H1 (cell line): ENCODE measurements around the gene BABAM1. TPM values are rescaled to one million over a fixed set of nuclear protein-coding genes. Genes with fewer than 3 reads are reported as not detected.

Experiments used
- CHD7 ChIP-seq: fragments of 300-600 bp; sonication (generic); IDR thresholded peaks from 2 replicates; pipeline ENCODE4 v1.7.1; 2012; ENCODE audit warnings: low read length, moderate library complexity, mild to moderate bottlenecking, inconsistent platforms; ENCODE audit not compliant: insufficient replicate concordance
- KDM1A ChIP-seq: fragments of 200-600, 300-600 bp; sonication (generic); IDR thresholded peaks from 2 replicates; pipeline ENCODE4 v1.7.1; 2016; ENCODE audit warnings: mild to moderate bottlenecking, low read length, borderline replicate concordance
- SIN3A ChIP-seq, 2 experiments: IDR thresholded peaks in 1 of 2; conservative IDR thresholded peaks in 1 of 2; 2 replicates each; pipeline ENCODE4 v1.6.1; 2011 to 2012; ENCODE audit warnings: low read length in 2 of 2, improper control_type of control experiment in 1 of 2, low read depth in 1 of 2, mild to moderate bottlenecking in 1 of 2
- polyA plus RNA-seq, 7 experiments: library from polyadenylated mRNA; depleted of rRNA in 3 of 7; stranded (reverse) in 5 of 7; unstranded in 2 of 7; fragments of >200 nt in 5 of 7; fragments of 200-250 nt in 2 of 7; gene quantifications; 1 replicate in 5 of 7; 2 replicates in 1 of 7; 4 replicates in 1 of 7; pipeline versions ENCODE4 v1.2.1 to v1.2.3, GENCODE V29; 2011 to 2013; ENCODE audit warnings: missing spikeins in 2 of 7, mixed read lengths in 2 of 7
- total RNA-seq: library from RNA; stranded (reverse); fragmentation: NEBNext Ultra II Directional; extraction: Animal tissue kit (Norgen Biotek cat#: 25700); gene quantifications from 2 replicates; pipeline ENCODE4 v1.2.1, GENCODE V29; 2021

Gene BABAM1
- total and polyA plus RNA-seq, 2 of the 8 experiments (the other 6 are each of a cell fraction or from before 2014, with no cell fraction given) = 127 to 133 TPM

- no peak for TF ChIP-seq CHD7
- TF ChIP-seq KDM1A = 0 out of 2 replicates have a peak, but pooled peaks have one; percentile 50
- TF ChIP-seq SIN3A (conservative IDR thresholded peaks at IDR 0.05 in 1 of 2, IDR thresholded peaks at IDR 0.05 in 1 of 2; ENCODE audit: low read depth in 1 of 2, low read length in 2 of 2) = 0 out of 4 replicates have a peak, but pooled peaks of 1 of the 2 experiments have one; percentile 38
Measured at GRCh38 chr19:17244618-17245534, 22.4 kb upstream of the BABAM1 start (continued).
